Common myeloid progenitor, CD34-positive (primary cell): ENCODE data around the gene ARHGAP8.

Experiments
- CTCF ChIA-PET: fragments of 350-600 bp; sonication (Branson Sonifier 250); formaldehyde crosslinking; loops from one replicate; lab custom pipeline; 2021; ENCODE audit warnings: antibody characterized with exemption; lab: Charles Lee
- POLR2A ChIA-PET: fragments of 350-600 bp; sonication (Branson Sonifier 250); formaldehyde crosslinking; loops from one replicate; lab custom pipeline; 2021; ENCODE audit warnings: antibody characterized with exemption; lab: Charles Lee
- DNase-seq, 3 donors: peaks; one replicate each; pipeline versions ENCODE4 v3.0.0 to v3.0.0-alpha.2; 2013
- H3K27ac ChIP-seq, 2 experiments: 1 replicate in 1 of 2; 2 replicates in 1 of 2; pipeline ENCODE4 v1.7.0; 2013; ENCODE audit warnings: inconsistent platforms in 2 of 2, low read length in 2 of 2, mild to moderate bottlenecking in 2 of 2, low read depth in 1 of 2, moderate library complexity in 1 of 2; ENCODE audit not compliant: severe bottlenecking in 2 of 2, insufficient read depth in 1 of 2, poor library complexity in 1 of 2
- H3K27me3 ChIP-seq, 5 experiments: replicated peaks in 2 of 5; 1 replicate in 3 of 5; 2 replicates in 2 of 5; pipeline versions ENCODE4 v1.6.1 to v1.7.0; 2013; ENCODE audit warnings: low read length in 4 of 5, mild to moderate bottlenecking in 2 of 5, moderate library complexity in 2 of 5, inconsistent platforms in 1 of 5; ENCODE audit not compliant: insufficient read depth in 5 of 5, control insufficient read depth in 4 of 5
- H3K36me3 ChIP-seq, 4 experiments: 1 replicate in 2 of 4; 2 replicates in 2 of 4; pipeline versions ENCODE4 v1.6.1 to v1.7.0; 2013; ENCODE audit warnings: low read length in 3 of 4, control low read depth in 1 of 4, mild to moderate bottlenecking in 1 of 4; ENCODE audit not compliant: control insufficient read depth in 4 of 4, insufficient read depth in 4 of 4
- H3K4me1 ChIP-seq, 4 experiments: 1 replicate in 3 of 4; 2 replicates in 1 of 4; pipeline versions ENCODE4 v1.6.1 to v1.7.1; 2013; ENCODE audit warnings: low read length in 3 of 4, mild to moderate bottlenecking in 3 of 4, control low read depth in 1 of 4, inconsistent platforms in 1 of 4, moderate library complexity in 1 of 4; ENCODE audit not compliant: control insufficient read depth in 4 of 4, insufficient read depth in 4 of 4; ENCODE audit errors: control extremely low read depth in 1 of 4
- H3K4me3 ChIP-seq, 7 experiments: 1 replicate in 4 of 7; 2 replicates in 3 of 7; pipeline versions ENCODE4 v1.5.1 to v1.7.0; 2013; ENCODE audit warnings: mild to moderate bottlenecking in 7 of 7, low read length in 6 of 7, moderate library complexity in 6 of 7, inconsistent platforms in 2 of 7, low read depth in 2 of 7, control low read depth in 1 of 7; ENCODE audit not compliant: insufficient read depth in 4 of 7, control insufficient read depth in 1 of 7; ENCODE audit errors: extremely low read depth in 1 of 7
- H3K9me3 ChIP-seq, 5 experiments: 1 replicate in 4 of 5; 2 replicates in 1 of 5; pipeline versions ENCODE4 v1.6.1 to v1.7.1; 2013; ENCODE audit warnings: low read length in 4 of 5, mild to moderate bottlenecking in 2 of 5, inconsistent platforms in 1 of 5, low read depth in 1 of 5, moderate library complexity in 1 of 5; ENCODE audit not compliant: control insufficient read depth in 4 of 5, insufficient read depth in 2 of 5; ENCODE audit errors: control extremely low read depth in 1 of 5
- WGBS: methylation state at CpG from one replicate; pipeline ENCODE4 v1.1.5; 2013; ENCODE audit not compliant: insufficient coverage; 5-methylcytosine and 5-hydroxymethylcytosine counted together

Gene ARHGAP8

DNA sequence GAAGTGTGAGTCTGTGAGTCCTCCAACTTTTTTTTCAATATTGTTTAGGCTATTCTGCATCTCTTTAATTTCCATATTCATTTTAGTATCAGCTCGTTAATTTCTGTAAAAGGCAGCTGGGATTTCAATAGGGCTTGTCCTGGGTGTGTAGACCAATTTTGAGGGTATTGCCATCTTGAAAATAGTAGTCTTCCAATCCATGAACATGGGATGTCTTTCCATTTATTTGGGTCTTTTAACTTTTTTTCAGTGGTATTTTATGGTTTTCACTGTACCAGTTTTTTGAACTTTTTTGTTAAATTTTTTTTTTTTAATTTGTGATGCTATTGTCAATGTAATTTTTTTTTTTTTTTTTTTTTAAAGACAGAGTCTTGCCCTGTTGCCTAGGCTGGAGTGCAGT lies 79.5 kb downstream of the ARHGAP8 start:
- no peaks in the 10 kb centered on the region for H3K27me3 ChIP-seq
- no peaks in the 10 kb centered on the region for H3K36me3 ChIP-seq
- ChIA-PET CTCF (no interaction called here), POLR2A (no interaction called here)
- H3K27ac ChIP-seq: no peak overlapping the region
- DNase-seq: no peak
- no peaks in the 10 kb centered on the region for H3K4me1 ChIP-seq
- H3K4me3 ChIP-seq: no peak overlapping the region
- peaks cover 0 to 15% (median 5%) of the 10 kb centered on the region in 5 experiments for H3K9me3 ChIP-seq
- WGBS: no CpG with 5 or more reads among the region's 1 CpG

GRCh38 chr22:44834065-44834464 lies 81.7 kb downstream of the ARHGAP8 start:
- Histone ChIP-seq H3K36me3 (no peaks in the 10 kb centered on the region), H3K27ac (no peak overlapping the region), H3K4me3 (no peak overlapping the region), H3K9me3 (peaks cover 0 to 15% (median 5%) of the 10 kb centered on the region in 5 experiments), H3K4me1 (no peaks in the 10 kb centered on the region), H3K27me3 (peaks cover 0 to 6% (median 0%) of the 10 kb centered on the region in 5 experiments)
- ChIA-PET CTCF (no interaction called here), POLR2A (no interaction called here)
- no peak for DNase-seq

GRCh38 chr22:44837481-44837880 lies 85.1 kb downstream of the ARHGAP8 start:
- 89% methylated on average over 9 of the region's 15 CpGs for WGBS
- Histone ChIP-seq H3K4me3 (no peak overlapping the region), H3K36me3 (no peaks in the 10 kb centered on the region), H3K9me3 (peaks cover 0 to 15% (median 4%) of the 10 kb centered on the region in 5 experiments), H3K4me1 (no peaks in the 10 kb centered on the region), H3K27ac (no peak overlapping the region), H3K27me3 (peaks cover 0 to 12% (median 4%) of the 10 kb centered on the region in 5 experiments)
- CTCF ChIA-PET: no interaction called here
- no peak for DNase-seq
- POLR2A ChIA-PET: no interaction called here

DNA sequence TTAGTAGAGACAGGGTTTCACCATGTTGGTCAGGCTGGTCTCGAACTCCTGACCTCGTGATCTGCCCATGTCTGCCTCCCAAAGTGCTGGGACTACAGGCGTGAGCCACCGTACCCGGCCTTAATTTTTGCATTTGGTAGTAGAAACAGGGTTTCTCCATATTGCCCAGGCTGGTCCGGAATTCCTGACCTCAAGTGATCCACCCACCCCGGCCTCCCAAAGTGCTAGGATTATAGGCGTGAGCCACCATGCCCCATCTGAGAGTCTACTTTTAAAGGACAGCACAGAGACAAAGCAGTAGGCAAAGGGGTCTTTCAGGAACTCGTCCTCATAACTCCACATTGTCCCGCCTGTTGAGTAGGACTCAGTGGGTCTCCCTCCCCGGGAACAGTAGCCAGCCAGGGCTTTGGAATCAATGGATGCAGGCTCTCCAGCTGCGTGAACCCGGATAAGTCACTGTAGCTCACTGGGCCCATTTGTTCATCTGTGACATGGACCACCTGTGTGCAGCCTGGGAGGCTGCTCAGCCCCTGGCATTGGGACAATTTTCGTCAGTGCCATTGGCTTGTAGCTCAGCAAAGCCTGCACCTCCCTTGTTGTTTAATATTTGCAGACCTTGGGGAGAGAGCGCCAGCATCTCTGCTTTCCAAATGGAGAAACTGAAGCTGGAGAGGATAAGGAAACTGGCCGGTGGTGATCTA lies 86.1 kb downstream of the ARHGAP8 start:
- Histone ChIP-seq H3K36me3 (no peaks in the 10 kb centered on the region), H3K9me3 (peaks cover 0 to 11% (median 4%) of the 10 kb centered on the region in 5 experiments), H3K4me1 (no peaks in the 10 kb centered on the region), H3K27ac (no peak overlapping the region), H3K27me3 (peaks cover 0 to 12% (median 4%) of the 10 kb centered on the region in 5 experiments), H3K4me3 (no peak overlapping the region)
- ChIA-PET POLR2A (interaction anchor here (0.6 kb wide), 1 partner anchor 11 kb away, joined by 6 read pairs; no protein-coding TSS in a partner anchor), CTCF (no interaction called here)
- 93% methylated on average over 15 of the region's 16 CpGs for WGBS
- no peak for DNase-seq

GRCh38 chr22:44839061-44839460 lies 86.7 kb downstream of the ARHGAP8 start:
- H3K27me3 ChIP-seq: peaks cover 0 to 12% (median 4%) of the 10 kb centered on the region in 5 experiments
- no peak overlapping the region for H3K27ac ChIP-seq
- CTCF ChIA-PET: no interaction called here
- no peaks in the 10 kb centered on the region for H3K36me3 ChIP-seq
- 84% methylated on average over 7 of the region's 7 CpGs for WGBS
- H3K9me3 ChIP-seq: peaks cover 0 to 11% (median 4%) of the 10 kb centered on the region in 5 experiments
- H3K4me3 ChIP-seq: no peak overlapping the region
- no peaks in the 10 kb centered on the region for H3K4me1 ChIP-seq
- DNase-seq: no peak
- POLR2A ChIA-PET: interaction anchor here (0.6 kb wide), 1 partner anchor 12 kb away, joined by 6 read pairs; no protein-coding TSS in a partner anchor

DNA sequence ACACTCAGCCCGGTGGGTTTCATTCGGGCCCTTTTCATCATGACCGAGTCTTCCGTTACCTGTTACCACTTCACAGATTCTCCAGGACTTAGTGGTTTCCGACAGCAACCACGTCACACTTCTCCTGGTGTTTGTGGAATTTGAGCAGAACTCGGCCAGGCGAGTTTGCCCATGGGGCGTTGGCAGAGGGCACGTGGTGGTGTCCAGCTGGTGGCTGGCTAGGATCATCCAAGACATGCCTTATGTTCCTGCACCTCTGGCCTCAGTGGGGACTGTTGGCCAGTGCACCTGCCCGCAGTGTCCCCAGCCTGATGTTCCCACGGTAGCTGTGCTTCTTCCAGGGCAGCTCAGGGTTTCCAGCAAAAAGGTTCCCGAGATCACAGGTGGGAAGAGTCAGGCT lies 87.3 kb downstream of the ARHGAP8 start:
- 91% methylated on average over 11 of the region's 13 CpGs for WGBS
- Histone ChIP-seq H3K4me1 (no peaks in the 10 kb centered on the region), H3K27me3 (peaks cover 0 to 12% (median 4%) of the 10 kb centered on the region in 5 experiments), H3K36me3 (no peaks in the 10 kb centered on the region), H3K27ac (no peak overlapping the region), H3K9me3 (peaks cover 0 to 9% (median 2%) of the 10 kb centered on the region in 5 experiments), H3K4me3 (no peak overlapping the region)
- ChIA-PET POLR2A (no interaction called here), CTCF (no interaction called here)
- DNase-seq: no peak

DNA sequence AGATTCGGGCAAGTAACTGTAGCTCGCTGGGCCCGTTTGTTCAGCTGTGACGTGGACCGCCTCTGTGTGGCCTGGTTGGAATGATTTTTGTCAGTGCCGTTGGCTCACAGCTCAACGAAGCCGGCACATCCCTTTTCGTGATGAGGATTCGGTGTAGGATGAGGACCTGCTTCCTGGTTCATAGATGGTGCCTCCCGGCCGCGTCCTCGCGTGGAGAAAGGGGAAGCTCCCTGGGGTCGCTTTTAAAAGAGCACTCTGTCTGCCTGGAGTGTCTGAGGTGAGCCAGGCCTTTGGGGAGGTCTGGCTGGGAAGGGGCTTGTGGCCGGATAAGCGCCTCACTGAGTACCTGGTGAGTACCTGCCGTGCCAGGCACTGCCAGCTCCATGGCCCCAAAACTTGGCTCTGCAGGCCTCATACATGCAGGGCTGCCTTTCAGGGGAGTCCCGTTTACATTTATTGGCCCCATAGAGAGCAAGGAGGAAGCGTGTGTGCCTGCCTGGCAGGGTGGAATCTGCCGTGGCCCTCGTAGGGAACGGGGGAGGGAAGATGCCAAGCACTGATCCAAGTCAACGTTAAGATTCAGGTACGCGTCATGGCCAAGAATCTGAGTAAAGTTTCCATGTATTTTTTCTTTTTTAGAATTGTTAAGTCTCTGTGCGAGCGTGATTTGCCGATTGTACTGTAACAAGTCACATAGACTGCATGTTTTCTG lies 88.4 kb downstream of the ARHGAP8 start:
- Histone ChIP-seq H3K27ac (no peak overlapping the region), H3K36me3 (no peaks in the 10 kb centered on the region), H3K4me3 (no peak overlapping the region), H3K27me3 (peaks cover 0 to 13% (median 4%) of the 10 kb centered on the region in 5 experiments), H3K4me1 (no peaks in the 10 kb centered on the region), H3K9me3 (peaks cover 0 to 10% (median 0%) of the 10 kb centered on the region in 5 experiments)
- no peak for DNase-seq
- 62% methylated on average over 30 of the region's 30 CpGs for WGBS
- CTCF ChIA-PET: no interaction called here
- POLR2A ChIA-PET: no interaction called here
